GM12873 (cell line): ENCODE data around the gene HELZ.

Experiments used
- CTCF ChIP-seq: IDR thresholded peaks from 2 replicates; pipeline ENCODE4 v1.5.1; 2012; ENCODE audit warnings: low read depth, mild to moderate bottlenecking, moderate library complexity, low read length, control low read depth; ENCODE audit not compliant: insufficient read depth; ENCODE audit errors: missing control alignments

The HELZ gene

GRCh38 chr17:67080804-67081203 lies 164.2 kb downstream of the HELZ start:
- TF ChIP-seq CTCF: no peak

DNA sequence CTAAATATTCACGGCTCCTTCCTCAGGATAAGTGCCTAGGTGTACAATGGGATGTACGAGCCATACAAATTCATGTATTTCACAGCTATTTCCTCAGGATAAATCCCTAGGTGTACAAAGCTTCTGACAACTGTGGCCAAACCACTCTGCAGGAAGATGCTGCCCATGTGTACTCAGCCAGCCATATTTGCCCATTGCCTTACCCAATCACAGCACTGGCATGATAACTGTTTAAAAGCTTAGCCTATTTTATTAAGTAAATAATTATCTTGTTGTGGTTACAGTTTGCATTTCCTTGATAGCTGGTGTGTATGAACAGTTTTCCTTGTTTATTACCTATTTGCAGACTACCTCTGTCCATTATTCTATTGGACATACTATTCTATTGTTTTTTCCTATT lies 165.5 kb downstream of the HELZ start:
- TF ChIP-seq CTCF: no peak

- no peak for TF ChIP-seq CTCF
Observed at GRCh38 chr17:67078292-67078691, 166.7 kb downstream of the HELZ start.

- no peak for TF ChIP-seq CTCF
Observed at GRCh38 chr17:67076290-67076689, 168.7 kb downstream of the HELZ start.

GRCh38 chr17:67074781-67075180 lies 170.2 kb downstream of the HELZ start:
- no peak for TF ChIP-seq CTCF

- no peak for TF ChIP-seq CTCF
Observed at GRCh38 chr17:67072885-67073284, 172.1 kb downstream of the HELZ start.

- no peak for TF ChIP-seq CTCF
Observed at GRCh38 chr17:67071595-67071994, 173.4 kb downstream of the HELZ start.

DNA sequence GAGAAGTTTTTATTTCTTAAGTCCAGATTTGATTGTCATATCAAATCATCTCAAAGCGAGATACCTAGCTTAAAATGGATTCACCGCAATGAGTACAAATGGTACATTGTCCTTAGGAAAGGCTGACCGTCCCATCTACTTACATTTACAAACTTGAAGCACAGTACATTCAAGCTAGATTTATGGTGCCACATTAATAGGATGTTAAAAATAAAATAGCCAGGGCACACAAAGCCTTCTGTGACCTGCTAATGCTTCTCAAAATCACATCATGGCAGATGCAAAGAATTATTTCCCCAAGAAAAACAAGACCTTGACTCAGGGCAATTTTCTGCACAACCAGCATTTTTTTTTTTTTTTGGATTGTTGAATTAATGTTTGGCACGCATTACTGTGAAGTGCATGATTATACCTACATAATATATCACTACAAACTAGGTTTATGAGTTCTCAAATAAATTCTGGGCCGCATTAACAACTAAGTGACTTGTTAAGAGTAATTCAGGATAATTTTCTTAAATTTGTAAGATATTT lies 175.3 kb downstream of the HELZ start:
- TF ChIP-seq CTCF: no peak
